Stimulated activated CD4-positive, alpha-beta T cell treated with anti-CD3 and anti-CD28 coated beads, Interleukin-15, amount 100 ng/mL, for 1 hour (primary cell): ENCODE results near the gene SLCO3A1.
"Not testable (repeated sequence)": the region's sequence is repeated elsewhere in the genome, so short reads cannot be mapped to it uniquely, and the experiment has no call there.

ENCODE experiments used
- DNase-seq, 2 donors: peaks; one replicate each; pipeline ENCODE4 v3.0.0-alpha.2; 2020; ENCODE audit warnings: low read depth in 1 of 2, low spot score in 1 of 2

SLCO3A1 gene

GRCh38 chr15:92195241-92195640 is 341.7 kb downstream of the SLCO3A1 start:
- DNase-seq, result no peak

- DNase-seq, result no peak
Measured at GRCh38 chr15:92196342-92196741, 342.8 kb downstream of the SLCO3A1 start.

- no peak for DNase-seq
Measured at GRCh38 chr15:92197746-92198145, 344.2 kb downstream of the SLCO3A1 start.

GRCh38 chr15:92200891-92201290 is 347.4 kb downstream of the SLCO3A1 start:
- DNase-seq, result no peak

- no peak for DNase-seq
Measured at GRCh38 chr15:92205255-92205739, 351.8 kb downstream of the SLCO3A1 start.

GRCh38 chr15:92207601-92208000 is 354.1 kb downstream of the SLCO3A1 start:
- DNase-seq, result not testable (repeated sequence)
